GM12878 (cell line): ENCODE results near the gene IL18RAP. TPM values are rescaled to one million over a fixed set of nuclear protein-coding genes. Genes with fewer than 3 reads are reported as not detected.

Experiments
- ATAC-seq: fragments of 200-7000 bp; cut with Tn5 transposase; 3 replicates; pipeline ENCODE4 v1.9.1; 2020; ENCODE audit warnings: mild to moderate bottlenecking, moderate library complexity
- BruUV-seq: library from RNA; stranded (reverse); fragments of 400-500 nt; replicated peaks from 2 replicates; lab custom pipeline; 2021; lab: Mats Ljungman, UMichigan
- CTCF ChIA-PET: fragments of 300-600 bp; sonication (Branson Sonifier 250); formaldehyde crosslinking; extraction: SDS; loops from one replicate; lab custom pipeline; 2021; ENCODE audit warnings: inconsistent platforms; lab: Yijun Ruan, JAX
- POLR2A ChIA-PET: fragments of 350-600 bp; formaldehyde crosslinking; extraction: SDS; loops from one replicate; lab custom pipeline; 2021; ENCODE audit warnings: inconsistent platforms; lab: Charles Lee
- RAD21 ChIA-PET: fragments of 300-600 bp; sonication (Branson Sonifier 250); formaldehyde crosslinking; loops from one replicate; lab custom pipeline; 2023; ENCODE audit warnings: antibody characterized with exemption; ENCODE audit not compliant: unreplicated experiment; lab: Charles Lee
- SMC1A ChIA-PET: fragments of 300-600 bp; sonication (Branson Sonifier 250); formaldehyde crosslinking; loops from one replicate; lab custom pipeline; 2023; ENCODE audit not compliant: unreplicated experiment, uncharacterized antibody; lab: Charles Lee
- DNase-seq: peaks from one replicate; pipeline ENCODE4 v3.0.0-alpha.2; 2011; ENCODE audit warnings: low read depth, low spot score
- FAIRE-seq: peaks from 3 replicates; lab custom pipeline; 2011; peaks lifted over from hg19 to GRCh38; lab: Jason Lieb, UNC
- H2AFZ ChIP-seq: 2 replicates; pipeline ENCODE4 v1.6.0; 2011; ENCODE audit warnings: low read depth, low read length, control low read depth; ENCODE audit not compliant: control insufficient read depth
- H3K27ac ChIP-seq: 2 replicates; pipeline ENCODE4 v1.5.1; 2011; ENCODE audit warnings: control low read depth; ENCODE audit not compliant: control insufficient read depth, insufficient read depth
- H3K27me3 ChIP-seq, 2 experiments: replicated peaks in 1 of 2; 2 replicates each; pipeline versions ENCODE4 v1.6.0 to v1.6.1; 2011; ENCODE audit warnings: low read length in 1 of 2; ENCODE audit not compliant: control insufficient read depth in 2 of 2, insufficient read depth in 2 of 2
- H3K36me3 ChIP-seq, 2 experiments: 2 replicates each; pipeline ENCODE4 v1.5.1; 2011; ENCODE audit warnings: low read length in 1 of 2; ENCODE audit not compliant: control insufficient read depth in 2 of 2, insufficient read depth in 2 of 2
- H3K4me1 ChIP-seq: 2 replicates; pipeline ENCODE4 v1.6.1; 2011; ENCODE audit warnings: mild to moderate bottlenecking, low read length, moderate library complexity, mixed read lengths; ENCODE audit not compliant: control insufficient read depth, insufficient read depth
- H3K4me2 ChIP-seq: 2 replicates; pipeline ENCODE4 v1.6.0; 2011; ENCODE audit warnings: control low read depth; ENCODE audit not compliant: control insufficient read depth, insufficient read depth
- H3K4me3 ChIP-seq: fragments of 200-600 bp; sonication (generic); 2 replicates; pipeline ENCODE4 v1.5.1; 2016
- H3K79me2 ChIP-seq: 2 replicates; pipeline ENCODE4 v1.6.0; 2011; ENCODE audit warnings: low read length; ENCODE audit not compliant: control insufficient read depth, insufficient read depth
- H3K9ac ChIP-seq: 2 replicates; pipeline ENCODE4 v1.8.0; 2011; ENCODE audit warnings: low read length, control low read depth, mixed read lengths; ENCODE audit not compliant: control insufficient read depth, insufficient read depth
- H3K9me3 ChIP-seq: replicated peaks from 3 replicates; pipeline ENCODE4 v1.5.1; 2011; ENCODE audit warnings: mild to moderate bottlenecking, low read length; ENCODE audit not compliant: control insufficient read depth, insufficient read depth
- H4K20me1 ChIP-seq: 2 replicates; pipeline ENCODE4 v1.6.0; 2011; ENCODE audit not compliant: control insufficient read depth, insufficient read depth
- ASH2L ChIP-seq: fragments of 300-600, 200-600 bp; sonication (generic); IDR thresholded peaks from 2 replicates; pipeline ENCODE4 v1.6.1; 2017; ENCODE audit warnings: low read depth, mild to moderate bottlenecking, borderline replicate concordance
- ATF2 ChIP-seq: IDR thresholded peaks from 2 replicates; pipeline ENCODE4 v1.6.1; 2012; ENCODE audit warnings: low read length, inconsistent platforms
- BHLHE40 ChIP-seq, 2 experiments: fragments of 450-650 bp in 1 of 2; IDR thresholded peaks; 2 replicates each; pipeline ENCODE4 v1.6.1; 2011 to 2017; ENCODE audit warnings: low read depth in 2 of 2, borderline replicate concordance in 1 of 2, improper control_type of control experiment in 1 of 2, low read length in 1 of 2, mild to moderate bottlenecking in 1 of 2
- CBX5 ChIP-seq: sonication (generic); IDR thresholded peaks from 2 replicates; pipeline ENCODE4 v1.6.1; 2016; ENCODE audit warnings: low read depth, moderate library complexity, mild to moderate bottlenecking, inconsistent platforms
- CEBPB ChIP-seq, 2 experiments: fragments of 150-350 bp in 1 of 2; IDR thresholded peaks; 2 replicates each; pipeline ENCODE4 v1.6.1; 2012 to 2014; ENCODE audit warnings: low read depth in 2 of 2, low read length in 2 of 2, borderline replicate concordance in 1 of 2, inconsistent platforms in 1 of 2
- DPF2 ChIP-seq: fragments of 450-650 bp; IDR thresholded peaks from 2 replicates; pipeline ENCODE4 v1.6.1; 2017; ENCODE audit warnings: mild to moderate bottlenecking
- ESRRA ChIP-seq: IDR thresholded peaks from 2 replicates; pipeline ENCODE4 v1.6.1; 2012; ENCODE audit warnings: mild to moderate bottlenecking, low read length, improper control_type of control experiment
- ETV6 ChIP-seq, 2 experiments: fragments of 450-650 bp in 1 of 2; IDR thresholded peaks in 1 of 2; conservative IDR thresholded peaks in 1 of 2; 2 replicates each; pipeline ENCODE4 v1.6.1; 2014; ENCODE audit warnings: antibody characterized with exemption in 1 of 2, borderline replicate concordance in 1 of 2, low read depth in 1 of 2, mild to moderate bottlenecking in 1 of 2, moderate library complexity in 1 of 2
- GABPA ChIP-seq: IDR thresholded peaks from 2 replicates; pipeline ENCODE4 v1.6.1; 2014; ENCODE audit warnings: antibody characterized with exemption, low read depth, mild to moderate bottlenecking, inconsistent platforms
- IRF5 ChIP-seq: fragments of 450-650 bp; IDR thresholded peaks from 2 replicates; pipeline ENCODE4 v1.6.1; 2017; ENCODE audit warnings: borderline replicate concordance
- MAX ChIP-seq: IDR thresholded peaks from 2 replicates; pipeline ENCODE4 v1.6.1; 2012; ENCODE audit warnings: low read depth, low read length, improper control_type of control experiment
- MEF2A ChIP-seq: IDR thresholded peaks from 2 replicates; pipeline ENCODE4 v1.6.1; 2011; ENCODE audit warnings: low read depth, mild to moderate bottlenecking, low read length, moderate library complexity; ENCODE audit not compliant: insufficient read depth
- NFXL1 ChIP-seq: fragments of 450-650 bp; IDR thresholded peaks from 2 replicates; pipeline ENCODE4 v1.6.1; 2017; ENCODE audit warnings: antibody characterized with exemption, mild to moderate bottlenecking, borderline replicate concordance
- RAD21 ChIP-seq: IDR thresholded peaks from 2 replicates; pipeline ENCODE4 v1.6.1; 2011; ENCODE audit warnings: mild to moderate bottlenecking, low read depth, low read length, moderate library complexity; ENCODE audit not compliant: insufficient read depth
- RELA ChIP-seq: fragments of 450-650 bp; IDR thresholded peaks from 2 replicates; pipeline ENCODE4 v1.8.0; 2014; ENCODE audit warnings: borderline replicate concordance; ENCODE audit not compliant: partially characterized antibody
- STAT1 ChIP-seq: fragments of 450-650 bp; conservative IDR thresholded peaks from 2 replicates; pipeline ENCODE4 v1.6.1; 2014; ENCODE audit warnings: antibody characterized with exemption, mild to moderate bottlenecking
- TAF1 ChIP-seq: IDR thresholded peaks from 2 replicates; pipeline ENCODE4 v1.6.1; 2011; ENCODE audit warnings: mild to moderate bottlenecking, low read depth, low read length, borderline replicate concordance
- ZNF217 ChIP-seq: fragments of 450-650 bp; IDR thresholded peaks from 2 replicates; pipeline ENCODE4 v1.6.1; 2017; ENCODE audit warnings: antibody characterized with exemption, mild to moderate bottlenecking
- ZNF274 ChIP-seq: IDR thresholded peaks from one replicate; pipeline ENCODE4 v1.8.0; 2011; ENCODE audit not compliant: insufficient read length, insufficient read depth
- ZZZ3 ChIP-seq: IDR thresholded peaks from 2 replicates; pipeline ENCODE4 v1.6.1; 2011; ENCODE audit warnings: low read depth; ENCODE audit not compliant: control insufficient read depth, insufficient read length
- WGBS: methylation state at CpG from one replicate; pipeline ENCODE4 v1.1.6; 2016; ENCODE audit warnings: low lambda C conversion rate; ENCODE audit not compliant: insufficient replicate concordance, insufficient coverage; ENCODE audit errors: missing lambda C conversion rate; 5-methylcytosine and 5-hydroxymethylcytosine counted together
- in situ Hi-C: fragments of 300-500 bp; cut with MboI; formaldehyde crosslinking; loops from 9 replicates; pipeline ENCODE4 v1.14.3; 2018; ENCODE audit warnings: mixed read lengths
- intact Hi-C: fragments of 100-400 bp; cut with micrococcal nuclease; formaldehyde crosslinking; loops from one replicate; pipeline ENCODE4 v1.14.2; 2022; ENCODE audit not compliant: unreplicated experiment
- polyA plus RNA-seq, 11 experiments: library from polyadenylated mRNA; depleted of rRNA in 4 of 11; unstranded in 6 of 11; stranded (reverse) in 5 of 11; fragments of >200 nt; fragmentation: Nextera tagmentation in 4 of 11; fragmentation: Illumina TruSeq in 1 of 11; extraction: Ambion mirVana in 4 of 11; extraction: Trizol in 1 of 11; gene quantifications; 1 replicate in 1 of 11; 2 replicates in 10 of 11; pipeline versions ENCODE4 v1.2.1 to v1.2.3, GENCODE V29; 2011 to 2016; ENCODE audit warnings: inconsistent platforms in 2 of 11, missing spikeins in 2 of 11, low read depth in 1 of 11
- total RNA-seq, 4 experiments: library from RNA; depleted of rRNA in 3 of 4; stranded (reverse); fragments of >200 nt in 3 of 4; fragmentation: Illumina TruSeq in 1 of 4; extraction: Trizol in 1 of 4; gene quantifications; 2 replicates each; pipeline versions ENCODE4 v1.2.1 to v1.2.3, GENCODE V29; 2013 to 2021

IL18RAP gene
- total and polyA plus RNA-seq, 10 of the 15 experiments (the other 5 are each of a cell fraction or from before 2014, with no cell fraction given) = 0.37 to 1.6 (median 0.75) TPM; not detected in 1

- H3K9me3 ChIP-seq = no peaks in the 10 kb centered on the region
- no peak for DNase-seq
- 0 out of 2 replicates have a peak, but pooled peaks cover 3% of the 10 kb centered on the region for H3K4me1 ChIP-seq
- no peak for FAIRE-seq
- no peak overlapping the region for H3K27ac ChIP-seq
- H4K20me1 ChIP-seq = no peaks in the 10 kb centered on the region
- no peaks in the 10 kb centered on the region for H3K27me3 ChIP-seq
- CTCF ChIA-PET = interaction anchor here (0.6 to 6.5 kb wide), 9 partner anchors 11 to 1225 kb away, joined by 3 to 83 read pairs (median 5); no protein-coding TSS in a partner anchor
- TF ChIP-seq ASH2L (no peak), CBX5 (no peak), NFXL1 (no peak), ETV6 (conservative IDR thresholded peaks at IDR 0.05 in 1 of 2, IDR thresholded peaks at IDR 0.05 in 1 of 2; ENCODE audit: borderline replicate concordance in 1 of 2, low read depth in 1 of 2) (no peak), TAF1 (no peak), CEBPB (IDR thresholded peaks at IDR 0.05; ENCODE audit: borderline replicate concordance in 1 of 2, low read depth in 2 of 2, low read length in 2 of 2) (no peak), ESRRA (no peak), DPF2 (no peak), ATF2 (no peak), ZNF217 (no peak), RAD21 (no peak), MAX (no peak), BHLHE40 (IDR thresholded peaks at IDR 0.05; ENCODE audit: borderline replicate concordance in 1 of 2, low read depth in 2 of 2, low read length in 1 of 2) (no peak), IRF5 (no peak), ZNF274 (no peak), RELA (no peak), MEF2A (no peak), GABPA (no peak), STAT1 (no peak), ZZZ3 (no peak)
- TF ChIP-seq, all 136 proteins: peak for 0
- H3K9ac ChIP-seq = no peak overlapping the region
- ChIA-PET POLR2A (no interaction called here), SMC1A (interaction anchor here (0.6 to 2.6 kb wide), 6 partner anchors 13 to 568 kb away, joined by 3 to 7 read pairs (median 4); no protein-coding TSS in a partner anchor), RAD21 (interaction anchor here (0.7 to 5.5 kb wide), 3 partner anchors 195 to 581 kb away, joined by 3 to 18 read pairs (median 3); no protein-coding TSS in a partner anchor)
- H3K36me3 ChIP-seq = no peaks in the 10 kb centered on the region
- no peak overlapping the region for H3K4me3 ChIP-seq
- BruUV-seq = no TSS peak
- 65% methylated on average over 9 of the region's 9 CpGs for WGBS
- intact Hi-C loops (loop anchor here (5.0 kb wide), 1 partner anchor 440 kb away; no protein-coding TSS in a partner anchor), in situ Hi-C loops (loop anchor here (5.0 to 10.0 kb wide), 2 partner anchors 425 to 562 kb away; no protein-coding TSS in a partner anchor)
- no peak overlapping the region for H2AFZ ChIP-seq
- ATAC-seq = no peak
- no peak overlapping the region for H3K4me2 ChIP-seq
- H3K79me2 ChIP-seq = no peaks in the 10 kb centered on the region
These were observed 24.0 kb downstream of the IL18RAP start for GRCh38 chr2:102446936-102447335.
